ENCODE measurements around the gene GPR17.

Gene GPR17

DNA sequence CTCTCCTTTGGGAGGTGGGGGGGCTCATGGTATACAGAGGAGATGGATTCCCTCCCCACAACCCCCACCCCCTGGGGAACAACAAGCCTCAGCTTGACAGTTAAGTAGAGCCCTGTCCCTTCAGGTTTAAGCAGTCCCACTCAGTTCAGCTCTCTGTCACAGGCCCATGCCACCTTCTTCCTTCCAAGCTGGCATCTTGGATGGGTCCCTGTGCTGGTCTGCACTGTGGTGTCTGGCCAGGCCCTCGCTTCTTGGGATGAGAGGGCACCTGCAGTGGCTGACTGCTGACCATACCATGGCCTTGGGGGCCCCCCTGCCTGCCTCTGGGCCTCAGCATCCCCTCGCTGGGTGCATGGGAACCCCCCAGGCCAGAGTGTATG is 20.4 kb upstream of the GPR17 start:
- Histone ChIP-seq H3K27me3 (ENCODE audit: low read length) (no peaks in the 10 kb centered on the region), H3K9me2 (replicated peaks; ENCODE audit: insufficient read depth, low read length) (no peaks in the 10 kb centered on the region), H3F3A (ENCODE audit: insufficient read depth) (no peaks in the 10 kb centered on the region), H3K4me2 (ENCODE audit: low read depth, low read length, poor library complexity, severe bottlenecking) (no peak overlapping the region), H3K27ac (ENCODE audit: low read depth, low read length) (no peak overlapping the region), H3K9me3 (ENCODE audit: insufficient read depth, low read length) (no peaks in the 10 kb centered on the region), H4K20me1 (ENCODE audit: low read depth, low read length) (no peaks in the 10 kb centered on the region), H3K79me2 (ENCODE audit: insufficient read depth, low read length) (no peaks in the 10 kb centered on the region), H3K9ac (ENCODE audit: low read length) (no peak overlapping the region), H3K36me3 (ENCODE audit: low read length) (no peaks in the 10 kb centered on the region), H3K4me3 (ENCODE audit: insufficient read depth, low read length, poor library complexity, severe bottlenecking) (no peak overlapping the region), H2AFZ (ENCODE audit: low read depth, low read length, severe bottlenecking) (no peak overlapping the region)
- TF ChIP-seq EZH2phosphoT487 (conservative IDR thresholded peaks at IDR 0.05; ENCODE audit: low read length) = no peak
- TF ChIP-seq, protein P1, sequence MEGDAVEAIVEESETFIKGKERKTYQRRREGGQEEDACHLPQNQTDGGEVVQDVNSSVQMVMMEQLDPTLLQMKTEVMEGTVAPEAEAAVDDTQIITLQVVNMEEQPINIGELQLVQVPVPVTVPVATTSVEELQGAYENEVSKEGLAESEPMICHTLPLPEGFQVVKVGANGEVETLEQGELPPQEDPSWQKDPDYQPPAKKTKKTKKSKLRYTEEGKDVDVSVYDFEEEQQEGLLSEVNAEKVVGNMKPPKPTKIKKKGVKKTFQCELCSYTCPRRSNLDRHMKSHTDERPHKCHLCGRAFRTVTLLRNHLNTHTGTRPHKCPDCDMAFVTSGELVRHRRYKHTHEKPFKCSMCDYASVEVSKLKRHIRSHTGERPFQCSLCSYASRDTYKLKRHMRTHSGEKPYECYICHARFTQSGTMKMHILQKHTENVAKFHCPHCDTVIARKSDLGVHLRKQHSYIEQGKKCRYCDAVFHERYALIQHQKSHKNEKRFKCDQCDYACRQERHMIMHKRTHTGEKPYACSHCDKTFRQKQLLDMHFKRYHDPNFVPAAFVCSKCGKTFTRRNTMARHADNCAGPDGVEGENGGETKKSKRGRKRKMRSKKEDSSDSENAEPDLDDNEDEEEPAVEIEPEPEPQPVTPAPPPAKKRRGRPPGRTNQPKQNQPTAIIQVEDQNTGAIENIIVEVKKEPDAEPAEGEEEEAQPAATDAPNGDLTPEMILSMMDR (IDR thresholded peaks at IDR 0.05; ENCODE audit: insufficient read depth, low read length, poor library complexity, severe bottlenecking) = no peak

DNA sequence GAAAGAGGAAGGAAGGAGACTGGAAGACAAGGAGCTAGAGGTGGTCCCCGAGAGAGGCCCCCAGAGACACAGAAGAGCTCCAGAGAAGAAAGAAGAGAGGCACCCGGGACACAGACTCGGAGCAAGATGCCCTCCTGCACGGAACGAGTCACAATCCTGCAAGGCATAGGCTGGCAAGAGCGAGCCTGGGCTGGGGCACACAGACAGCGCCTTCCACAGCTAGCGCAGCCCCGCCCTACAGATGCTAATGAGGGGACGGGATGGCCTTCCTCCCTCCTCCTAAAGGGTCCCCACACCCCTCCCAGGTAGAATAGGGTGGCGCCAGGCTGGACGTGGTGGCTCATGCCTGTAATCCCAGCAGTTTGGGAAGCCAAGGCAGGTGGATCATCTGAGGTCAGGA is 19.8 kb upstream of the GPR17 start:
- no peaks in the 10 kb centered on the region for H3K9me3 ChIP-seq (ENCODE audit: insufficient read depth, low read length)
- no peaks in the 10 kb centered on the region for H4K20me1 ChIP-seq (ENCODE audit: low read depth, low read length)
- no peak overlapping the region for H2AFZ ChIP-seq (ENCODE audit: low read depth, low read length, severe bottlenecking)
- no peak overlapping the region for H3K4me2 ChIP-seq (ENCODE audit: low read depth, low read length, poor library complexity, severe bottlenecking)
- no peak overlapping the region for H3K9ac ChIP-seq (ENCODE audit: low read length)
- no peak overlapping the region for H3K27ac ChIP-seq (ENCODE audit: low read depth, low read length)
- no peak overlapping the region for H3K4me3 ChIP-seq (ENCODE audit: insufficient read depth, low read length, poor library complexity, severe bottlenecking)
- H3K9me2 ChIP-seq (replicated peaks; ENCODE audit: insufficient read depth, low read length) = no peaks in the 10 kb centered on the region
- H3K27me3 ChIP-seq (ENCODE audit: low read length) = no peaks in the 10 kb centered on the region
- no peaks in the 10 kb centered on the region for H3F3A ChIP-seq (ENCODE audit: insufficient read depth)
- no peak for TF ChIP-seq EZH2phosphoT487 (conservative IDR thresholded peaks at IDR 0.05; ENCODE audit: low read length)
- TF ChIP-seq, protein P1 (IDR thresholded peaks at IDR 0.05; ENCODE audit: insufficient read depth, low read length, poor library complexity, severe bottlenecking) = no peak
- H3K36me3 ChIP-seq (ENCODE audit: low read length) = no peaks in the 10 kb centered on the region
- H3K79me2 ChIP-seq (ENCODE audit: insufficient read depth, low read length) = no peaks in the 10 kb centered on the region

DNA sequence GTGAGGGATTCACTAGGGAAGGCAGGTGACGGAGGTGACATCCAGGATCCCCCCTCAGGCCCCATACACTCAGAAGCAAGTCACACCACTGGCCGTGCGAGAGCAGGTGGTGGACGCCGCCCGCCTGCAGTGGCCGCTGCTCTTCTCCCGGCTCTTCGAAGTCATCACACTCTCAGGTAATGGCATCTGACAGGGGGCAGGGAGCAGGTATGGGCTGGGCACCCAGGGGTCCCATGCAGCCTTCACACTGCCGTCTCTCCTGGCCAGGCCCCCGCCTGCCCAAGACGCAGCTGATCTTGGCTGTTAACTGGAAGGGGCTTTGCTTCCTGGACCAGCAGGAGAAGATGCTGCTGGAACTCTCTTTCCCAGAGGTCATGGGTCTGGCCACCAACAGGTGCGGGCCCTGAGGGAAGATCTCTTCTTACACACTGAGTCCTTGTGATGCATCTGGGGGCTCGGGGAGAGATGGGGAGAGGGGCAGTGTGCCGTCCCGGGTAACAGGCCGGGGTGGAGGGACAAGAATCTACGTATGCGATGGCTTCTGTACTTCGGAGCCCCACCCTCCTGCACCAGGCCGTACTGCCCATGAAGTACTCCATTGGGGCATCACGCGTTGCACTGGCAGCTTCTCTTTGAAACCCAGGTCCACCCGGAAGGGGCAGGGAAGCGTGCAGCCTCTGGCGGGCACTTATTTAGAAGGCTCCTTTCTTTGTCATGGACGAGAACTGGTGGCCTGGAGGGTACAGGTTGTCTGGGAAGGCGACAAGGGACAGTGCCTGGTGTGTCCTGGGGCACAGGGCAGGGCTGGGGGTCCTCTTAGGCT is 18.8 kb upstream of the GPR17 start:
- Histone ChIP-seq H2AFZ (ENCODE audit: low read depth, low read length, severe bottlenecking) (no peak overlapping the region), H3F3A (ENCODE audit: insufficient read depth) (no peaks in the 10 kb centered on the region), H3K9me2 (replicated peaks; ENCODE audit: insufficient read depth, low read length) (no peaks in the 10 kb centered on the region), H3K27ac (ENCODE audit: low read depth, low read length) (no peak overlapping the region), H3K4me3 (ENCODE audit: insufficient read depth, low read length, poor library complexity, severe bottlenecking) (no peak overlapping the region), H3K9ac (ENCODE audit: low read length) (no peak overlapping the region), H3K4me2 (ENCODE audit: low read depth, low read length, poor library complexity, severe bottlenecking) (no peak overlapping the region), H3K79me2 (ENCODE audit: insufficient read depth, low read length) (no peaks in the 10 kb centered on the region), H3K9me3 (ENCODE audit: insufficient read depth, low read length) (no peaks in the 10 kb centered on the region), H3K36me3 (ENCODE audit: low read length) (no peaks in the 10 kb centered on the region), H4K20me1 (ENCODE audit: low read depth, low read length) (no peaks in the 10 kb centered on the region), H3K27me3 (ENCODE audit: low read length) (no peaks in the 10 kb centered on the region)
- TF ChIP-seq EZH2phosphoT487 (conservative IDR thresholded peaks at IDR 0.05; ENCODE audit: low read length) = no peak
- TF ChIP-seq, protein P1 (IDR thresholded peaks at IDR 0.05; ENCODE audit: insufficient read depth, low read length, poor library complexity, severe bottlenecking) = no peak

Data from SU-DHL-6 (cell line).